NCI-H1105 treated with DMSO at 0.1 percent for 48 hours (cell line): Measurements from ENCODE around the gene THOC7.

Experiments used
- DNase-seq: peaks from one replicate; lab custom pipeline; 2025; lab: John Stamatoyannopoulos, UW

Gene THOC7

GRCh38 chr3:63842127-63842526, 21.5 kb downstream of the THOC7 start:
- no peak for DNase-seq

DNA sequence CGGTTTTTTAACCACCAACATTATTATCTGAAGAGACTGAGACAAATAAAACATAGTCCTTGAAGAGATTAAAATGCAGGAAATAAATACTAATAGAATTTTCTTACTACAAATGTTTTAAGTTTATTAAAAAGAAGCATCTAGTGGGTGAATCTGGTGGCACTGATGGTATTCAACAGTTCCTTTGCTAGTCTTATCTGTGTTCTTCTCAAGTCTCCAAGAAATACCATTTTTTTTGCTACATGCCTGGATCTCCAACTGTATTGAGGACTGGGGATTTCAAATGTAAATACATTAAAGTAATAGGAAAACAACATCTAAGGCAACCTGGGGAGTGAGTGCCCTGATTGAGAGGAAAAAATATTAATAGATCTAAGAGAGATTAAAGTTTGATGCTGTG, 21.9 kb downstream of the THOC7 start:
- DNase-seq, result no peak

DNA sequence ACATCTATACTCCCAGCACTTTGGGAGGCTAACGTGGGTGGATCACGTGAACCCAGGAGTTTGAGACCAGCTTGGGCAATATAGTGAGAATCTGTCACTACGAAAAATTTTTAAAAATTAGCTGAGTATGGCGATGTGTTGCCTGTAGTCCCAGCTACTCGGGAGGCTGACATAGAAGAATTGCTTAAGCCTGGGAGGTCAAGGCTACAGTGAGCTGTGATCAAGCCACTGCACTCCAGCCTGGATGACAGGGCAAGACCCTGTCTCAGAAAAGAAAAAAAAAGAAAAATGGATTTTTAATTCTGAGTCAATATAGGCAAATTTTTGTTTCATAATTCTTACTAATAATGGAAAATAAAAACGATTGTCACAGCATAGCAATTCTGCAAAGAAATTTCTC, 31.2 kb downstream of the THOC7 start:
- DNase-seq, result no peak

- DNase-seq, result no peak
These were observed 33.1 kb downstream of the THOC7 start for GRCh38 chr3:63830526-63830925.

DNA sequence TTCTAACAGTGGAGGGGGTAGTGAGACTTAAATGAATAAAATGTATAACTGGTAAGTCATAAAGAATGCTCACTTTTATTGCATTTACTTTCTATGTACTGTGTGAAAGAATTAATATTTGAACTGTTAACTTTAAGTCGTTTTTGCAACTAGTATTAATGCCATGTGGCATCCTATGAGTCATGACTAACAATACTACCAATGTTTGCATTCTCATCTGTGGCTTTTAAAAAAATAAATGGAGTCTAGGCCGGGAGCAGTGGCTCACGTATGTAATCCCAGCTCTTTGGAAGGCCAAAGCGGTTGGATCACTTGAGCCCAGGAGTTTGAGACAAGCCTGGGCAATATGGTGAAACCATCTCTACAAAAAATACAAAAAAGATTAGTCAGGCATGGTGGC, 39.3 kb downstream of the THOC7 start:
- no peak for DNase-seq

GRCh38 chr3:63819151-63819398, 44.5 kb downstream of the THOC7 start, which contains the start of gene C3orf49:
Gene C3orf49 (plus strand): TSS chr3:63819299. CDS start chr3:63819472, 173 bp downstream.
- DNase-seq, result no peak

GRCh38 chr3:63818282-63819150, 45.1 kb downstream of the THOC7 start:
- peak; percentile 65 for DNase-seq

DNA sequence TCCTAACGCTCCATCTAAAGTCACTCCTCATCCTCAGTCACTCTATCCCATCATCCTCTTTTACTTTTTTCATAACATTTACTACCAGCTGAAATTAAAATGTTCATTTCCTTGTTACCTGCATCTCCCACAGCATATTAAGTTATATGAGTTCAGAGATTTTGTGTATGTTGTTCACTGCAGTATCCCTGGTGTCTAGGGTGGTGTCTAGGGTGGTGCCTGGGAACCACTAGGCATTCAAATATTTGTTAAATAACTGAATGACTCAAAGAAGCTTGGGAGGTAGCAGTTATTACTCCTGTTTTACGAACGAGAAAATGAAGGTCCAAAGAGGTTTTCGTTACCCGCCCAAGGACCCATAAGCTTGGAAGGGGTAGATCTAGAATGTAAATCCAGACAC, 46.4 kb downstream of the THOC7 start:
- no peak for DNase-seq

- DNase-seq, result no peak
These were observed 49.4 kb downstream of the THOC7 start for GRCh38 chr3:63814237-63814636.

DNA sequence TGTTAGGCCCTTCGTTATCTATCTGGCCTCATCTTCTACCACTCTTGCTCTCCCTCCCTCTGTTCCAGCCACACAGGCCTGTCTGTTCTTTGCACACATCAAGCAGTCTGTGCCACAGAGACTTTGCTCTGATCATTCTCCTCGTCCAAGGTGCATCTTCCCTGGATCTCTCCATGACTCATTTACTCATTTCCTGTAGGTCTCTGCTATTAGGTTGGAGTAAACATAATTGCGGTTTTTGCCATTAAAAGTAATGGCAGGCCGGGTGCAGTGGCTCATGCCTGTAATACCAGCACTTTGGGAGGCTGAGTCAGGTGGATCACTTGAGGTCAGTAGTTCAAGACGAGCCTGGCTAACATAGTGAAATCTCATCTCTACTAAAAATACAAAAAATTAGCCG, 54.0 kb downstream of the THOC7 start:
- DNase-seq, result no peak

DNA sequence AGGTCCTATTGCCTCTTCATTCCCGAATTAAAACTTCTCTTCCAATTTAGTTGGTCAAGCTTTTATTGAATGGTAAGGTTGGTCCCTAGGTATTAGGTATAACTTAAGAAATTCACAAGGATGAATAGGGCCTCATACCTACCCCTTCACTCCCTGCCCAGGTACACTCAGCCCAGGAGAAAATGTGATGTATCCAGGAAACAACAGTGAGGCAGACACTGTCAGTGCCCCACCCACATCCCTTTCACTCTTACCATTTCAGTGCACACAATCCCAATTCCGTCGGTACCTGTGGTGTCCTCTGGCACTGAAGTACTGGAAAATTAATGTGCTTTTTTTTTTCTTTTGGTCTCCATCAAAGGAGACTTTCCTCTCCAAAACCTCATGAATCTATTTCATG, 55.0 kb downstream of the THOC7 start:
- DNase-seq, result no peak

DNA sequence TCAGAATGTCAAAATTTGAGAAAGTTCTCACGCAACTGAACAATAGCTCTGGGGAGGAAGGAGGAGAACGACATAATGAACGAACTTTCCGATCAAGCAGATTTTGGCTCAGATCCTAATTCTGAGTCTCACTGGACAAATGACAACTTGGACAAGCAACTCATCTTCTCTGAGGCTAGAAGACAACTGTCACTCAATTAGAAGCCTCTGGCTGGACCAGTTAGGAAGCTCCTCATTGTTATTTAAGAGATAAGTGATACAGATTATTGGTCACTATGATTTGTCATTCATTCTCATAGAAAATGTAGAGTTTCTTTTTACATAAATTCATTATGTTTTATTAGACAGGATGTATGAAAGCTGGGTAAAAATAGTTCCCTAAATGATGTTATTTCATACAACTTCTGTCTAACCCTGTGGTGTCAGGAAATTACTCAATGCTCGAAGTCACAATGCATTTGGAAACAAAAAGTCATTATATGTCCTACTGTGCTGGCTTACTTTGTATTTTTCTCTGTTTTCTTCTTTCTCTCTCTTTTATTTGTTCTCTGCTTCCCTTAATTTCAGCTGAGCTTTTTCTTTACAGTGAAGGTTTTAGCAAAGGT, 55.5 kb downstream of the THOC7 start:
- no peak for DNase-seq

DNA sequence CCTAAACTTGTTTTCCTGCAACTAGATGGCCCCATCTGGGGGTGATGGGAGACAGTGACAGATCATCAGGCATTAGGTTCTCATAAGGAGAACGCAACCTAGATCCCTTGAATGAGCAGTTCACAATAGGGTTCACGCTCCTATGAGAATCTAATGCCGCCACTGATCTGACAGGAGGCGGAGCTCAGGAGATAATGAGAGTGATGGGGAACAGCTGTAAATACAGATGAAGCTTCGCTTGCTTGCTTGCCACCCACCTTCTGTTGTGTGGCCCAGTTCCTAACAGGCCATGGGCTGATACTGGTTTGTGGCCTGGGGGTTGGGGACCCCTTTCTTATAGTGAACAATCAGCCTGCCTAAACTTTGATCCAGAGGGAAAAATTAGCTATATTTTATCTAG, 59.7 kb downstream of the THOC7 start:
- DNase-seq, result no peak

GRCh38 chr3:63800097-63800496, 63.5 kb downstream of the THOC7 start:
- no peak for DNase-seq

DNA sequence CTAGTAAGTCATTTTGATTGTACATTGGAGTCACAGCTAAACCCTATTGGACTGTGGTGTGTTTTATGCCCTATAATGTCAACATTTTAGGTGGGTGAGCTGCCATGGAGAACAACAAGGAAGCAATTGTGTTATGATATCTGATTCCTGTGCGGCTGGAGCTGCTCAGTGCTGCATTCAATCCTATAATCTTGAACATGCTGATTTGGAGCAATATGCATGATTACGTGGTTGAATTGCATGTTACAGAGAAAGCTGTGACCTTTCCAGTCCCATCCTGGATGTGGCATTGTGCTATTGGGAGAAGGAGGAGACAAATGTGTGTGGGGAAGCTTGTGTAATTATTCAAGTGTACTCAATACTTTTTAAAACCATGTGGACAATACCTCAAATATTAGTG, 64.7 kb downstream of the THOC7 start:
- DNase-seq, result no peak

DNA sequence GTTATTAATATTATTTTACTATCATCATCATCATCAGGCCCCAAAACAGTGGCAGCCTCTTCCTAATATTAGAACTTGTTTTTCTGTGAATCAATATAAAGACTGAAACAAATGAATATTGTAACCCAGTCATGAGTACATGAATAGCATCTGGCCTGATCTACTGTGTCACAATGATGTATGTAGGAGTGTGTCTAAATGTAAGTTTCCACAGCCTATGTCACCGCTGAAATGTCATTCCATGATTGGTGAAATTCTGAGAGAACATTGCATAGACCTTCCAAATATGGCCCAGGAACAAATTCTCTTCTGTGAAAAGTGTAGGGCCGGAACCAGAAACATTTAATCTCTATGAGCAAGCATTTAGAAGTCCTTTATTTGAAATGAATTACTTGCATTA, 65.1 kb downstream of the THOC7 start:
- DNase-seq, result no peak

- DNase-seq, result no peak
These were observed 68.2 kb downstream of the THOC7 start for GRCh38 chr3:63795438-63795837.

DNA sequence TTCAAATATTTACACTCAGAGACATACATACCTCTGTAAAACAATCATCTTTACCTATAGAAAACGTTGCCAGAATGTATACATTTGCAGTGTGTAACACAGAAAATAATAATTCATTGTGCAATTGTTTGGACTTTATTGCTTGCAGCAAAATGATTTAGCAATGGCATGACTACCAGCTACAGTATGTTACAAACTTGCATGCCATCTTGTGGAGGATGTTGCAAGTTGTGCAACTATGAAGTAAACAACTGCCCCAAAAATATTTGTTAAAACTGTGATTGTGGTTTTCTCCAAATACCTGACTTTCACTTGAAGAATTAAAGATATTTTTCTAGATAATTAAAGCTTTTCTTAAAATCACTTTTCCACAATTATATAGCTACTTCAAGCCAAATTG, 71.6 kb downstream of the THOC7 start:
- DNase-seq, result peak; percentile 27
